ENCODE measurements around the gene NRG2. TPM values are rescaled to one million over a fixed set of nuclear protein-coding genes. Genes with fewer than 3 reads are reported as not detected.

NRG2 gene
- polyA plus RNA-seq, 1 of the 3 experiments (the other 2 are of a cell fraction) = 3.7 TPM

DNA sequence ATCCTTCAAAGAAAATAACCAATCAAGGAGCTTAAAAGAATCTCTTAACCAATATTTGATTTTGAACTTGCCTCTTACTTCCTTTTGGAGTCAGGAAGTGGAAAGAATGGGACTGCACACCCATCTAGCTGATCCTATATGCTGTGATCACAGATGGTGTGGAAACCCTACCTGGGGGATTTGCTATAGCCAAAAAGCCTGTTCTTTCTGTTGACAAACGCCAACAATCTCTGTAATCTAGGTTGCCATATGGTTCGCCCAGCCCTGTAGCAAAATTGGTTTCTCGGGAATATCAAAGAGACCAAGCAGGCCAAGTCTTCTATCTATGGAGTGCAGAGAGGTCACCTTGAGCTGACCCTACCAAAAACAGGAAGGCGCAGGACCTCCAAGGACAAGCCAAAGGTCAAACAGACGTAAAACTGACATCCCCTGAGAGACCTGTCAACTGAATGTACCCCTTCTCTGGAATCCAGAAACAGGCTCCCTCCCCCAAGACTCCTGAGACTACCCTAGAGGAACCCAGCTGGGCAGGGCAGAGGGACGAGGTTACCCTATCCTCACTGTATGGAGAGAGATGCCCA lies 19.4 kb downstream of the NRG2 start:
- no peaks in the 10 kb centered on the region for H3K4me1 ChIP-seq (ENCODE audit: control insufficient read depth in 1 of 2, insufficient read depth in 2 of 2, low read depth in 1 of 2, low read length in 1 of 2)
- POLR2A ChIA-PET = no interaction called here
- CTCF ChIA-PET = interaction anchor here (0.9 to 1.5 kb wide), 3 partner anchors 19 to 236 kb away, joined by 3 read pairs; partner anchors contain the start of gene NRG2
- DNase-seq = no peak
- no peak overlapping the region for H3K4me3 ChIP-seq (ENCODE audit: low read depth in 2 of 2, low read length in 1 of 2)
- H3K27me3 ChIP-seq (ENCODE audit: insufficient read depth) = no peaks in the 10 kb centered on the region
- no peaks in the 10 kb centered on the region for H3K79me2 ChIP-seq (ENCODE audit: insufficient read depth)
- no peaks in the 10 kb centered on the region for H3F3A ChIP-seq (replicated peaks; ENCODE audit: insufficient read depth)
- no peaks in the 10 kb centered on the region for H3K36me3 ChIP-seq (replicated peaks in 1 of 2; ENCODE audit: control insufficient read depth in 1 of 2, insufficient read depth in 2 of 2, low read length in 1 of 2)
- no peak overlapping the region for H3K4me2 ChIP-seq
- H3K9me3 ChIP-seq = no peaks in the 10 kb centered on the region
- H3K9me2 ChIP-seq = no peaks in the 10 kb centered on the region
- H4K20me1 ChIP-seq (ENCODE audit: insufficient read depth) = no peaks in the 10 kb centered on the region
- no peak for TF ChIP-seq JUND (IDR thresholded peaks at IDR 0.05)
- no peak for TF ChIP-seq RAD21 (IDR thresholded peaks at IDR 0.05; ENCODE audit: low read length)
- TF ChIP-seq, protein P1, sequence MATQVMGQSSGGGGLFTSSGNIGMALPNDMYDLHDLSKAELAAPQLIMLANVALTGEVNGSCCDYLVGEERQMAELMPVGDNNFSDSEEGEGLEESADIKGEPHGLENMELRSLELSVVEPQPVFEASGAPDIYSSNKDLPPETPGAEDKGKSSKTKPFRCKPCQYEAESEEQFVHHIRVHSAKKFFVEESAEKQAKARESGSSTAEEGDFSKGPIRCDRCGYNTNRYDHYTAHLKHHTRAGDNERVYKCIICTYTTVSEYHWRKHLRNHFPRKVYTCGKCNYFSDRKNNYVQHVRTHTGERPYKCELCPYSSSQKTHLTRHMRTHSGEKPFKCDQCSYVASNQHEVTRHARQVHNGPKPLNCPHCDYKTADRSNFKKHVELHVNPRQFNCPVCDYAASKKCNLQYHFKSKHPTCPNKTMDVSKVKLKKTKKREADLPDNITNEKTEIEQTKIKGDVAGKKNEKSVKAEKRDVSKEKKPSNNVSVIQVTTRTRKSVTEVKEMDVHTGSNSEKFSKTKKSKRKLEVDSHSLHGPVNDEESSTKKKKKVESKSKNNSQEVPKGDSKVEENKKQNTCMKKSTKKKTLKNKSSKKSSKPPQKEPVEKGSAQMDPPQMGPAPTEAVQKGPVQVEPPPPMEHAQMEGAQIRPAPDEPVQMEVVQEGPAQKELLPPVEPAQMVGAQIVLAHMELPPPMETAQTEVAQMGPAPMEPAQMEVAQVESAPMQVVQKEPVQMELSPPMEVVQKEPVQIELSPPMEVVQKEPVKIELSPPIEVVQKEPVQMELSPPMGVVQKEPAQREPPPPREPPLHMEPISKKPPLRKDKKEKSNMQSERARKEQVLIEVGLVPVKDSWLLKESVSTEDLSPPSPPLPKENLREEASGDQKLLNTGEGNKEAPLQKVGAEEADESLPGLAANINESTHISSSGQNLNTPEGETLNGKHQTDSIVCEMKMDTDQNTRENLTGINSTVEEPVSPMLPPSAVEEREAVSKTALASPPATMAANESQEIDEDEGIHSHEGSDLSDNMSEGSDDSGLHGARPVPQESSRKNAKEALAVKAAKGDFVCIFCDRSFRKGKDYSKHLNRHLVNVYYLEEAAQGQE (IDR thresholded peaks at IDR 0.05; ENCODE audit: low read depth, low read length) = no peak
- TF ChIP-seq, protein P2, sequence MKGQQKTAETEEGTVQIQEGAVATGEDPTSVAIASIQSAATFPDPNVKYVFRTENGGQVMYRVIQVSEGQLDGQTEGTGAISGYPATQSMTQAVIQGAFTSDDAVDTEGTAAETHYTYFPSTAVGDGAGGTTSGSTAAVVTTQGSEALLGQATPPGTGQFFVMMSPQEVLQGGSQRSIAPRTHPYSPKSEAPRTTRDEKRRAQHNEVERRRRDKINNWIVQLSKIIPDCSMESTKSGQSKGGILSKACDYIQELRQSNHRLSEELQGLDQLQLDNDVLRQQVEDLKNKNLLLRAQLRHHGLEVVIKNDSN (IDR thresholded peaks at IDR 0.05; ENCODE audit: borderline replicate concordance, low read depth) = no peak
- no peak for TF ChIP-seq ELF1 (IDR thresholded peaks at IDR 0.05)
- TF ChIP-seq CHD2 (IDR thresholded peaks at IDR 0.05; ENCODE audit: low read length, partially characterized antibody) = no peak
- TF ChIP-seq, protein P3, sequence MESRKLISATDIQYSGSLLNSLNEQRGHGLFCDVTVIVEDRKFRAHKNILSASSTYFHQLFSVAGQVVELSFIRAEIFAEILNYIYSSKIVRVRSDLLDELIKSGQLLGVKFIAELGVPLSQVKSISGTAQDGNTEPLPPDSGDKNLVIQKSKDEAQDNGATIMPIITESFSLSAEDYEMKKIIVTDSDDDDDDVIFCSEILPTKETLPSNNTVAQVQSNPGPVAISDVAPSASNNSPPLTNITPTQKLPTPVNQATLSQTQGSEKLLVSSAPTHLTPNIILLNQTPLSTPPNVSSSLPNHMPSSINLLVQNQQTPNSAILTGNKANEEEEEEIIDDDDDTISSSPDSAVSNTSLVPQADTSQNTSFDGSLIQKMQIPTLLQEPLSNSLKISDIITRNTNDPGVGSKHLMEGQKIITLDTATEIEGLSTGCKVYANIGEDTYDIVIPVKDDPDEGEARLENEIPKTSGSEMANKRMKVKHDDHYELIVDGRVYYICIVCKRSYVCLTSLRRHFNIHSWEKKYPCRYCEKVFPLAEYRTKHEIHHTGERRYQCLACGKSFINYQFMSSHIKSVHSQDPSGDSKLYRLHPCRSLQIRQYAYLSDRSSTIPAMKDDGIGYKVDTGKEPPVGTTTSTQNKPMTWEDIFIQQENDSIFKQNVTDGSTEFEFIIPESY (IDR thresholded peaks at IDR 0.05; ENCODE audit: borderline replicate concordance, low read depth) = no peak
- no peak for TF ChIP-seq FOXJ3 (CRISPR knock-in tag; IDR thresholded peaks at IDR 0.05)
- TF ChIP-seq FOXM1 (IDR thresholded peaks at IDR 0.05; ENCODE audit: low read depth) = no peak
- TF ChIP-seq SMC3 (IDR thresholded peaks at IDR 0.05; ENCODE audit: low read depth, low read length) = no peak
- TF ChIP-seq MXI1 (IDR thresholded peaks at IDR 0.05; ENCODE audit: low read depth, low read length) = no peak
- no peak overlapping the region for H2AFZ ChIP-seq (ENCODE audit: low read depth)
- no peak overlapping the region for H3K9ac ChIP-seq
- WGBS (ENCODE audit: low lambda C conversion rate) = 94% methylated on average over 6 of the region's 6 CpGs
- no peak overlapping the region for H3K27ac ChIP-seq (ENCODE audit: low read depth in 2 of 2, low read length in 1 of 2)
